Esophagus (tissue), 2 donors: ENCODE results near the gene NTSR1. TPM values are rescaled to one million over a fixed set of nuclear protein-coding genes. Genes with fewer than 3 reads are reported as not detected.
A peak's percentile ranks its signal among the peaks of the same experiment; 100 is the strongest.

Experiments used
- H3K27ac ChIP-seq, 2 donors: one replicate each; pipeline ENCODE4 v1.5.1; 2013; ENCODE audit warnings: low read depth in 2 of 2, mild to moderate bottlenecking in 2 of 2, inconsistent platforms in 1 of 2, low read length in 1 of 2, moderate library complexity in 1 of 2
- H3K27me3 ChIP-seq, 2 donors: one replicate each; pipeline ENCODE4 v1.6.1; 2013; ENCODE audit warnings: low read length in 2 of 2, control low read depth in 1 of 2, mild to moderate bottlenecking in 1 of 2; ENCODE audit not compliant: insufficient read depth in 2 of 2, control insufficient read depth in 1 of 2
- H3K36me3 ChIP-seq, 2 donors: one replicate each; pipeline ENCODE4 v1.6.1; 2013; ENCODE audit warnings: low read length in 1 of 2; ENCODE audit not compliant: control insufficient read depth in 2 of 2, insufficient read depth in 2 of 2
- H3K4me1 ChIP-seq, 2 donors: one replicate each; pipeline ENCODE4 v1.6.1; 2013; ENCODE audit warnings: low read length in 1 of 2; ENCODE audit not compliant: control insufficient read depth in 2 of 2, insufficient read depth in 2 of 2
- H3K4me3 ChIP-seq, 2 donors: one replicate each; pipeline ENCODE4 v1.5.1; 2013; ENCODE audit warnings: low read length in 2 of 2, mild to moderate bottlenecking in 2 of 2, low read depth in 1 of 2, moderate library complexity in 1 of 2
- H3K9me3 ChIP-seq, 2 donors: one replicate each; pipeline ENCODE4 v1.6.1; 2013; ENCODE audit warnings: mild to moderate bottlenecking in 2 of 2, low read depth in 1 of 2, low read length in 1 of 2, moderate library complexity in 1 of 2; ENCODE audit not compliant: control insufficient read depth in 2 of 2, insufficient read depth in 1 of 2
- WGBS, 2 donors: extraction: QIAGEN DNeasy Blood & Tissue Kit; methylation state at CpG; one replicate each; pipeline ENCODE4 v1.1.7; 2013; 5-methylcytosine and 5-hydroxymethylcytosine counted together
- polyA plus RNA-seq, 2 donors: library from polyadenylated mRNA; stranded (reverse); fragments of 200-250 nt; gene quantifications; one replicate each; pipeline ENCODE4 v1.2.3, GENCODE V29; 2013
- donor health status: healthy with polysubstance abuse.
- donor health status: Bipolar disorder and iron deficiency.

The NTSR1 gene
- polyA plus RNA-seq, 2 donors: 0.02 TPM

DNA sequence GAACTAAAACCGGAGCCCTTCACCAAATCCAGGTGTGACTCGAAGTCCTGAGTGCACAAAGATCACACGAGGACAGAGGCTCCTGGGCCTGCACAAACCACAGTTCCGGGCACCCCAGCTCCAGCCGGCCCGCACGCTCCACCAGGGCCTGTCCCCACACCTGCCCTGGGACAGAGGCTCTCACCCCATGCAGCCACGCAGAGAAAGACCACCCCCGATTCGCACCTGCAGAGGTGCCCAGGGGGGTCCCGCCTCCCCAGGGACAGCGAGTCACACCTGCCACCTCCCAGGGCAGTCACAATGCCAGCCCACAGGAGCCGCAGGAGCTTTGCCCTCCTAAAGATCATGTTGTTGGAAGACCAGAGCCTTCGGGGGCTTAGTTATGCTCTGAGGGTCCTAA lies 62.3 kb downstream of the NTSR1 start:
- no peaks in the 10 kb centered on the region for H3K27me3 ChIP-seq
- peaks cover 3 to 19% of the 10 kb centered on the region in 2 donors for H3K4me1 ChIP-seq
- H3K4me3 ChIP-seq: no peak overlapping the region
- H3K36me3 ChIP-seq: no peaks in the 10 kb centered on the region
- no peak overlapping the region for H3K27ac ChIP-seq
- H3K9me3 ChIP-seq: no peaks in the 10 kb centered on the region
- WGBS, 2 donors: 79 to 83% methylated on average over 14 of the region's 14 CpGs

DNA sequence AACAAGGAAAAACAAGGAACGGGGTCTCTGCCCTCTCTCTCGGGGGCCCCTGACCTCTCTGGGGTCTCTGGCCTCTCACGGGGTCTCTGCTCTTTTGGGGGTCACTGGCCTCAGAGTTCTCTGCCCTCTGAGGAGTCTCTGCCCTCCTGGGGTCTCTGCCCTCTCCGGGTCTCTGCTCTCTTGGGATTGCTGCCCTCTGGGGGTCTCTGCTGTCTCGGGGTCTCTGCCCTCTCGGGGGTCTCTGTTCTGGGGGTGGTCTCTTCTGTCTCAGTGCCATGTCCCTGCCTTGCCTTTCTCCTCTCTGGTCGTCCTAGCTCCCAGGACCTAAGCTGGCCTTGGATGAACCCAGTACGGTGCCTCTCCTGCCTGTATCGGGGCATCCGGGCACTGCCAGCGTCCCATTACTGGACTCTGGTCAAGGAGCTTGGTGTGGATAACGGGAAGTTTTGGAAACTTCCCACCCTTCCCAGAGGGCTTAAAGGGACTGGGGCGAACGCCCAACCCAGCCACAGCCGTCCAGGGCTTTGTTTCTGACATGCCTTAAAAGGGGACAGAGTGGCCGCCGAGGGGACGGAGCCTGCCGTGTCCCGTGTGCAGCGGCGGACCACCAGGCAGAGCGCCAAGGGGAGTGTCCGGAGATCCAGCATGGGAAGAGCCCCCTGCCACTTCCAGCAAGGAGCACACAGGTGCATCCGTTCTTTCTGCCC lies 62.9 kb downstream of the NTSR1 start:
- Histone ChIP-seq H3K27me3 (no peaks in the 10 kb centered on the region), H3K9me3 (peaks cover 0 to under 1% of the 10 kb centered on the region in 2 donors), H3K4me1 (peaks cover 3 to 21% of the 10 kb centered on the region in 2 donors), H3K4me3 (no peak overlapping the region), H3K27ac (no peak overlapping the region), H3K36me3 (no peaks in the 10 kb centered on the region)
- WGBS, 2 donors: 77% methylated on average over 25 of the region's 25 CpGs

DNA sequence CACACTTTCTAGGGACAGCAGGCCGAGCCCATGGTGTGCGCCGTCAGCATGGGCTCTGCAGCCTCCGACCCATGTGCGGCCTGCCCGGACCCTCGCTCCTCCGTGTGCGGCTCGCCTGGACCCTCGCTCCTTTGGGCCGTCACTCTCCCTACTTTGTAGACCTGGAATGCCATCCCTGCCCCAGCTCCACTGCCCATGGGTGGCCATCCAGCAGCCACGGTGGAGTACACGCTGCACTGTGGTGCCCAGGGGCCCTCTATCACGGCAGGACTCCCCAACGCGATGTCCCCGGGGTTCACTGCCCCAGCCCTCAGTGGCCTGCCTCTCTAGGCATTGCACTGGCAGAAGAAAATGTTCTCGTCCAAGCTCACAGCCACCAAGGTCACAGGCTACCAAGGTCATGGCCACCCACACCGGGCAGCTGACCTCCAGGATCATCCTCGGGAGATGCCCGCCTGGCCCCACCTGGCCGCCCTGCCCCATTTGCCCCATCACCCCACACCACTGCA lies 63.5 kb downstream of the NTSR1 start:
- H3K27ac ChIP-seq: no peak overlapping the region
- H3K4me1 ChIP-seq: peaks cover 3 to 19% of the 10 kb centered on the region in 2 donors
- 87 to 88% methylated on average over 23 of the region's 23 CpGs for WGBS, 2 donors
- H3K9me3 ChIP-seq: peaks cover 0 to 2% of the 10 kb centered on the region in 2 donors
- H3K27me3 ChIP-seq: no peaks in the 10 kb centered on the region
- H3K4me3 ChIP-seq: no peak overlapping the region
- H3K36me3 ChIP-seq: no peaks in the 10 kb centered on the region

DNA sequence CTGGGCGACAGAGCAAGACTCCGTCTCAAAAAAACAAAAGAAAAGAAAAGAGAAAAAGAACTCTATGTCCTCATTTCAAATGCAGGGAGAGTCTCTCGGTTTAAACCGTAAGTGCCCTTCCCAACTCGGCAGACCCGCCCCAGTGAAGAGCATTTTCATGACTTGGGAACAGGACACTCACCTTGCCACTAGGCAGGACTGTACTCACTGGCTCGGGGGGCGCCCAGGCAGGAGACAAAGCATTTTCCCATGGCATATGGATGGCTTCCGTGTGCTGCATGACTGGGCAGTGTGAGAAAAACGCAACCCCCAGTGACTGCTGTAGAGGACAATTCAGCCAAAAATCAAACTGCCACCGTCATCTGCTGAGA lies 64.0 kb downstream of the NTSR1 start:
- H3K4me3 ChIP-seq: no peak overlapping the region
- no peaks in the 10 kb centered on the region for H3K36me3 ChIP-seq
- WGBS, 2 donors: 43 to 50% methylated on average over 11 of the region's 11 CpGs
- H3K9me3 ChIP-seq: peaks cover 0 to 2% of the 10 kb centered on the region in 2 donors
- no peaks in the 10 kb centered on the region for H3K27me3 ChIP-seq
- peaks cover 3 to 19% of the 10 kb centered on the region in 2 donors for H3K4me1 ChIP-seq
- no peak overlapping the region for H3K27ac ChIP-seq

DNA sequence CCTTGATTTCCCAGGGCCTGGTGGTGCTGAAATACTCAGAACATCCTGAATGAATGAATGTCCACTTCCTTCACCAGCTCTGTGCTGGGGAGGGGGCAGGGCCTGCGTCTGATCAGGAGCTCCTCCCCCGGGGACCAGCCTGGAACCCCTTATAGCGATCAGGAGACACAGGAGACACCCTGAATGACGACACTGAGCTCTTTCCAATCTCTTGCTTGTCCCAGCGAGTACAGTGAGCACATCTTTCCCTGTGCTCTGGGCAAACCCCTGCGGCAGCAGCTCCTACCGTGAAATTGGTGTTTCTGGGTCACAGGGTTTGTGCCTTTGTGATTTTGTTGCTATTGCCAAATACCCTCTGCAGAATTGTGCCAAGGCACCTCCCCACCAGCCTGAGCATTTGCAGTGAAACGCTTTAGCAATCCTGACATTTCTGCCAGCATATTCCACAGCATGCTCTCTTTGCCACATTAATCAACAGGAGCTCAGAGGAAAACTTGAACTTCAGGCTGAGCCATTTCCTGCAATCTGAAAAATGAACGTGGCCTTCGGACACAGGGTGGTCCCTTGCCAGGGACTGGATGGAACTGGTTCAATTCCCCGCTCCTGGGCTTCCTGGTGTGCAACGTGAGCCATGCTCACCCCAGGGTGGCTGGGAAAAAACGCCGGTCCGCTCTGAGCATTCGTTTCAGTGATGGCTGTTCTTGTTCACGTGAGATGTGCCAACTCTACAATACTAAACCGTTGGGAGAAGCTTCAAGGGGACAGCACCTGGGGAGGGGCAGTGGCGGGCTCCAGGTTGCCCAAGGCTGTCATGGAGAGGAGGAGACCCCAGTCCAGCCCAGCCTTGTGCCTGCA lies 64.6 kb downstream of the NTSR1 start:
- 24 to 30% methylated on average over 19 of the region's 19 CpGs for WGBS, 2 donors
- Histone ChIP-seq H3K36me3 (no peaks in the 10 kb centered on the region), H3K27ac (peak overlapping the region in 1 of 2 donors; percentile 15), H3K9me3 (peaks cover 0 to 2% of the 10 kb centered on the region in 2 donors), H3K4me3 (no peak overlapping the region), H3K4me1 (peaks cover 3 to 19% of the 10 kb centered on the region in 2 donors), H3K27me3 (no peaks in the 10 kb centered on the region)

DNA sequence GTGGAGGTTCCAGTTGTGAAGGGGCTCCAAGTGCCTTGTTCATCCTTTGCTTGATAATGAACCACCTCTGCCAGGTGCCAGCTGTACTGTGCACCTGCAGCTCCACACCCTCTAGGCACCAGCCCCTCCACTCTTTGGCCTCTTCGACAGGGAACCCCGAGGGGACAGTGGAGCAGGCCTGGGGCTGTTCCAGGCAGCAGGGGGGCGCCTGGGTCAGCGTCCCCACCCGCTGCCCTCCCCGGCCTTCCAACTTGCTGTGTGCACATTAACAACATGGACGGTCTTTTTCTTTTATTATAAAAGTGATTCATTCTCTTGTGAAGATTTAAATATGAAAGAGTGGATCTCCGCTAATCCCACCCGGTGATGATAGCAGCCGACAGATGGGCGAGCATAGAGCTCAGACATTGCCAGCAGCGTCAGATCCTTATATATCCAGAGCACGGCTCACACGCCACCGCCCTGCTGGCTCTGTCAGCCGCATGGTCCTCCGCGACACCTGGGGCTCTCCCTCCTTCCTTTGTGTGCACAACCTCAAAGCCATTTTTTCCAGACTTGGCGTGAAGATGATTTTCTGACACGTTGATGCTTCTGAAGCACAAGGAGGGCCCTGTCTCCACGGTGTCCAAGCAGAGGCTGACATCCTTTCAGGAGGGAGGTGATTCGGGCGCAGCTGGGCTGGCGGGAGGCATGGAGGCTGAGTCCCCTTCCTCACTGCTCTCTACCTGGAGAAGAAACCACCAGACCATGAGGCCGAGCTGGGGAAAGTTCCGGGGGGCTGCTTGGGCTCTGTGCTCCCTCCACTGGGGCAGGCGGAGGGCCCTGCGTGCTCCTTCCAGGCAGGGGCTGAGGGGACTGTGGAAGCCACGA lies 65.4 kb downstream of the NTSR1 start:
- H3K4me1 ChIP-seq: peaks cover 3 to 15% of the 10 kb centered on the region in 2 donors
- no peaks in the 10 kb centered on the region for H3K27me3 ChIP-seq
- 58 to 64% methylated on average over 29 of the region's 29 CpGs for WGBS, 2 donors
- no peaks in the 10 kb centered on the region for H3K36me3 ChIP-seq
- peaks cover 0 to 2% of the 10 kb centered on the region in 2 donors for H3K9me3 ChIP-seq
- peak overlapping the region in 1 of 2 donors; percentile 15 for H3K27ac ChIP-seq
- no peak overlapping the region for H3K4me3 ChIP-seq

DNA sequence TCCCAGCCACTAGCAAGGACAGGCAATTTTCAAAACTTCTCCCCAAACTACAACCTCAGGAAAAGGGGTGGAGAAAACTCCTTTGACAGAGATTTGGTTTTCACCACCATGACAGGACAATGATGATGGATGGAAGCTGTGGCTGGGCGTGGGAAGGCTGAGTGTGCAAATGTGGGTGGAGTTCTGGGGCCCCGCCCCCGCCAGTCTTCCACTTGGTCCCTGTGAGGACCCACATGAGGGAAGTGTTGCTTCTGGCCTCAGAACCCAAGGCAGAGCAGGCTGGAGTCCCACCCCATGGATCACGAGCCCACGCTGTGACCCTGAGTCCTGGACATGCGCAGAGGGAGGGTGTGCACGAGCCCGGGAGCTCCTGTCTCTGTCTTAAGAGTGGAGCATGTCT lies 66.1 kb downstream of the NTSR1 start:
- H3K27me3 ChIP-seq: no peaks in the 10 kb centered on the region
- no peak overlapping the region for H3K4me3 ChIP-seq
- 76 to 78% methylated on average over 8 of the region's 8 CpGs for WGBS, 2 donors

DNA sequence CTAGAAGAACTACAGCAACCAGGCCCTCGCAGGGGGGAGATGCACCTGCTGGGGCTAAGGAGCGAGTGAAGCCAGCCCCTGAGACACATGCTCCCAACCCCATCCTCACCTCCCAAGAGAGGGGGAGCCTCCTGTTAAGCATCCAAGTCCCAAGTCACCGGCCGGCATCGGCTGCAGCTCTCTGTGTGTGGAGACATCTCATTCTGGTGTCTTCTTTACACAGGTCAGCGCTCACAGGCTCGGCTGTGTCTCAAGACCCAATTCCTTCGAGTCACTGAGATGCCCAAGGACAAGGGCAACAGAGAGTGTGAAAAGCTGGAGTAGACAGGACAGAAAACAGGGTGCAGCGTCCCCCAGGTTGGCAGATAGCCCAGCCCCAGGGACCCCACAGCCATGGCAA lies 66.6 kb downstream of the NTSR1 start:
- WGBS, 2 donors: 90 to 93% methylated on average over 9 of the region's 9 CpGs
- H3K36me3 ChIP-seq: no peaks in the 10 kb centered on the region
- no peak overlapping the region for H3K4me3 ChIP-seq
- peaks cover 3 to 15% of the 10 kb centered on the region in 2 donors for H3K4me1 ChIP-seq
- H3K9me3 ChIP-seq: peaks cover 0 to 2% of the 10 kb centered on the region in 2 donors
- no peak overlapping the region for H3K27ac ChIP-seq
- no peaks in the 10 kb centered on the region for H3K27me3 ChIP-seq

More for the DNA sequence above, 66.1 kb downstream of the NTSR1 start:
- Histone ChIP-seq H3K4me1 (peaks cover 3 to 15% of the 10 kb centered on the region in 2 donors), H3K9me3 (peaks cover 0 to 2% of the 10 kb centered on the region in 2 donors), H3K36me3 (no peaks in the 10 kb centered on the region), H3K27ac (no peak overlapping the region)
